DOHH2 (cell line): ENCODE measurements around the gene MGAT1.

Experiments
- H3F3A ChIP-seq: fragments of 200-600 bp; sonication (generic), shearing (Covaris generic); 2 replicates; pipeline ENCODE4 v1.6.0; 2016; ENCODE audit warnings: antibody characterized with exemption, mild to moderate bottlenecking; ENCODE audit not compliant: control insufficient read depth, insufficient read depth
- H3K27ac ChIP-seq: fragments of 200-600 bp; sonication (generic); 2 replicates; pipeline ENCODE4 v1.5.1; 2014; ENCODE audit warnings: low read depth, mild to moderate bottlenecking, low read length, moderate library complexity
- H3K27me3 ChIP-seq: fragments of 200-600 bp; sonication (generic); 2 replicates; pipeline ENCODE4 v1.6.1; 2014; ENCODE audit warnings: mild to moderate bottlenecking, low read length, mixed read lengths; ENCODE audit not compliant: control insufficient read depth
- H3K36me3 ChIP-seq: fragments of 200-600 bp; sonication (generic); 2 replicates; pipeline ENCODE4 v1.6.1; 2014; ENCODE audit warnings: mild to moderate bottlenecking, low read length, moderate library complexity, mixed read lengths; ENCODE audit not compliant: control insufficient read depth
- H3K4me1 ChIP-seq: fragments of 200-600 bp; sonication (generic); 2 replicates; pipeline ENCODE4 v1.6.1; 2014; ENCODE audit warnings: mild to moderate bottlenecking, low read length, mixed read lengths; ENCODE audit not compliant: control insufficient read depth
- H3K4me2 ChIP-seq: fragments of 200-600 bp; sonication (generic); 2 replicates; pipeline ENCODE4 v1.6.0; 2014; ENCODE audit warnings: mild to moderate bottlenecking, low read length, moderate library complexity
- H3K4me3 ChIP-seq: fragments of 200-600 bp; sonication (generic); 2 replicates; pipeline ENCODE4 v1.5.1; 2014; ENCODE audit warnings: mild to moderate bottlenecking, low read length, mixed read lengths
- H3K79me2 ChIP-seq: fragments of 200-600 bp; sonication (generic); 2 replicates; pipeline ENCODE4 v1.6.1; 2014; ENCODE audit warnings: mild to moderate bottlenecking, low read length, mixed read lengths; ENCODE audit not compliant: control insufficient read depth
- H3K9me2 ChIP-seq: fragments of 200-600 bp; sonication (generic); replicated peaks from 2 replicates; pipeline ENCODE4 v1.6.1; 2014; ENCODE audit warnings: mild to moderate bottlenecking, low read length, mixed read lengths; ENCODE audit not compliant: control insufficient read depth
- H3K9me3 ChIP-seq: fragments of 200-600 bp; sonication (generic); 2 replicates; pipeline ENCODE4 v1.6.1; 2014; ENCODE audit warnings: antibody characterized with exemption, low read length, mixed read lengths; ENCODE audit not compliant: control insufficient read depth, insufficient read depth
- H4K20me1 ChIP-seq: fragments of 200-600 bp; sonication (generic); 2 replicates; pipeline ENCODE4 v1.6.0; 2014; ENCODE audit warnings: low read depth, mild to moderate bottlenecking, antibody characterized with exemption, low read length, moderate library complexity; ENCODE audit not compliant: control insufficient read depth, insufficient read depth
- EZH2phosphoT487 ChIP-seq: fragments of 200-600 bp; sonication (generic); IDR thresholded peaks from 2 replicates; pipeline ENCODE4 v1.6.1; 2017; ENCODE audit warnings: borderline replicate concordance, mild to moderate bottlenecking, antibody characterized with exemption, low read length, moderate library complexity, mixed read lengths
- TF ChIP-seq, protein P1 (sequence below): fragments of 200-600 bp; sonication (generic); IDR thresholded peaks from one replicate; pipeline ENCODE4 v1.5.1; 2014; ENCODE audit warnings: antibody characterized with exemption, mild to moderate bottlenecking, low read depth, low read length; ENCODE audit not compliant: poor library complexity, severe bottlenecking

The MGAT1 gene

DNA sequence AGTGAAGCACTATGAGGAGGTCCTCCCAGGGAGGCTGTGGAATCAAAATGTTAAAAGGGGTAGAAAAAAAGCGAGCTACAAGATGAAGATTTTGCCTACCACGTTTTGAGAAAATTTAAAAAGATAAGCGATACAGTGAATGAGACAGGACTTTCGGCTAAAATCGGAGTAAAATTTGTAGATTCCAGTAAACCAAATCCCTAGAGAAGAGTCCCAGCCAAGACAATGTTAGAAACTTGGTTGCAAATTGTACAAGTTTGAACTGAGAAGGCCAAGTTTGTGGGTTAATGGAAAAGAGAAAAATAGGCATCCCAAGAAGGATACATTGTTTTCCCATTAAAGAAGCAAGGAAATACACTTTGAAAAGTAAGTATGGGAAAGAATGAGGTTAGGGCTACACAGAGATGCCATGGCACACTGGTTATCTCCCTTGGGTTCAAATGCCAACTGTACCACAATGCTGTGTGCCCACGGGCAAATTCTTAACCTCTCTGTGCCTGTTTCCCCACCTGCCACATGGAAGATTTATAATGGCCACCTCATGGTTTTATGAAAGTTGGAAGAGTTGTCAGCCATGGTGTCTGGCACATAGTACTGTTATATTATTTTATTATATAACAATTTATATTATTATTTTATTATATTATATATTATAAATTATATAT is 16.2 kb upstream of the MGAT1 start:
- Histone ChIP-seq H3K9me3 (no peaks in the 10 kb centered on the region), H3F3A (peaks cover 10% of the 10 kb centered on the region; the same call in 1 of the 2 replicates), H3K9me2 (no peaks in the 10 kb centered on the region), H3K79me2 (no peaks in the 10 kb centered on the region), H3K27ac (no peak overlapping the region), H4K20me1 (no peaks in the 10 kb centered on the region), H3K36me3 (no peaks in the 10 kb centered on the region), H3K4me3 (no peak overlapping the region), H3K27me3 (no peaks in the 10 kb centered on the region), H3K4me1 (peaks cover 65% of the 10 kb centered on the region), H3K4me2 (no peak overlapping the region)
- TF ChIP-seq EZH2phosphoT487 = no peak
- TF ChIP-seq, protein P1, sequence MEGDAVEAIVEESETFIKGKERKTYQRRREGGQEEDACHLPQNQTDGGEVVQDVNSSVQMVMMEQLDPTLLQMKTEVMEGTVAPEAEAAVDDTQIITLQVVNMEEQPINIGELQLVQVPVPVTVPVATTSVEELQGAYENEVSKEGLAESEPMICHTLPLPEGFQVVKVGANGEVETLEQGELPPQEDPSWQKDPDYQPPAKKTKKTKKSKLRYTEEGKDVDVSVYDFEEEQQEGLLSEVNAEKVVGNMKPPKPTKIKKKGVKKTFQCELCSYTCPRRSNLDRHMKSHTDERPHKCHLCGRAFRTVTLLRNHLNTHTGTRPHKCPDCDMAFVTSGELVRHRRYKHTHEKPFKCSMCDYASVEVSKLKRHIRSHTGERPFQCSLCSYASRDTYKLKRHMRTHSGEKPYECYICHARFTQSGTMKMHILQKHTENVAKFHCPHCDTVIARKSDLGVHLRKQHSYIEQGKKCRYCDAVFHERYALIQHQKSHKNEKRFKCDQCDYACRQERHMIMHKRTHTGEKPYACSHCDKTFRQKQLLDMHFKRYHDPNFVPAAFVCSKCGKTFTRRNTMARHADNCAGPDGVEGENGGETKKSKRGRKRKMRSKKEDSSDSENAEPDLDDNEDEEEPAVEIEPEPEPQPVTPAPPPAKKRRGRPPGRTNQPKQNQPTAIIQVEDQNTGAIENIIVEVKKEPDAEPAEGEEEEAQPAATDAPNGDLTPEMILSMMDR = no peak

DNA sequence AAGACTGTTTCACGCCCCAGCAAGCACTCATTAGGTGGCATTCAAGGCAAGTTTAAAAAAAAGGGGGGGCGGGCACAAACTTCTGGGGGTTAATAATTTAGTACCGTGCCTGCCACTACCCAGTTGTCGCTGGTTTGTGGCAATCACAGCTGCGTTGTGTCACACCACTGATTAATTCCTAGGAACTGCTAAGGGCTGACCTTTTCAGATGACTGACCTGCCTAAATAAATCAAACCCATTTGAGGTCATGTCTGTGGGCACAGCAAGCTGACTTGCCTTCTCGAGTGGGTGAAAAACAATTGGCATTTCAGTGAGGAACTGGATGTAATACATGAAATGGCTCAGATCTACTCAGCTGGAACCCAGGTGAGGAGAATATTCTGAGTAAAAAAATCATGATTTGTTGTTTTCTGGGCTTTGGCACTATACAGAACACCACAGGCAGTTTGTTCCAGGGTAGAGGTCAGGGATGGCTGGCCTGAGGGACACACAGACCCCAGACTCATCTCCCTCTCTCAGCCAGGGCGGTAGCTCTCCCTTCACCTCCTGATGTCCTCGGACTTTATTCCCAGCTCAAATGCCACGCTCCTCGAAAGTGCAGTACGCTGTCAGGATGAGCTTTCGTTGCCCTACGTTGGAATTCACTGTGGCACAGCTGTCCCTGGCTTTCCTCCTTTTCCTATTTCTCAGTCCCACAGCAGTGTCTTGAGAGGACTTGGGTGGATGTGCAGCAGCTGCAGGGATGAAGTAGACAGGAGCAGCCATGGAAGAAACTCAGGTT is 15.5 kb upstream of the MGAT1 start:
- no peaks in the 10 kb centered on the region for H4K20me1 ChIP-seq
- no peaks in the 10 kb centered on the region for H3K36me3 ChIP-seq
- peak overlapping the region; percentile 54 for H3K4me2 ChIP-seq
- no peak overlapping the region for H3K27ac ChIP-seq
- no peak for TF ChIP-seq EZH2phosphoT487
- TF ChIP-seq, protein P1 = no peak
- H3K79me2 ChIP-seq = no peaks in the 10 kb centered on the region
- no peaks in the 10 kb centered on the region for H3K27me3 ChIP-seq
- no peaks in the 10 kb centered on the region for H3K9me3 ChIP-seq
- H3F3A ChIP-seq = peaks cover 10% of the 10 kb centered on the region; the same call in 1 of the 2 replicates
- H3K4me3 ChIP-seq = no peak overlapping the region
- H3K4me1 ChIP-seq = peaks cover 72% of the 10 kb centered on the region
- H3K9me2 ChIP-seq = no peaks in the 10 kb centered on the region

DNA sequence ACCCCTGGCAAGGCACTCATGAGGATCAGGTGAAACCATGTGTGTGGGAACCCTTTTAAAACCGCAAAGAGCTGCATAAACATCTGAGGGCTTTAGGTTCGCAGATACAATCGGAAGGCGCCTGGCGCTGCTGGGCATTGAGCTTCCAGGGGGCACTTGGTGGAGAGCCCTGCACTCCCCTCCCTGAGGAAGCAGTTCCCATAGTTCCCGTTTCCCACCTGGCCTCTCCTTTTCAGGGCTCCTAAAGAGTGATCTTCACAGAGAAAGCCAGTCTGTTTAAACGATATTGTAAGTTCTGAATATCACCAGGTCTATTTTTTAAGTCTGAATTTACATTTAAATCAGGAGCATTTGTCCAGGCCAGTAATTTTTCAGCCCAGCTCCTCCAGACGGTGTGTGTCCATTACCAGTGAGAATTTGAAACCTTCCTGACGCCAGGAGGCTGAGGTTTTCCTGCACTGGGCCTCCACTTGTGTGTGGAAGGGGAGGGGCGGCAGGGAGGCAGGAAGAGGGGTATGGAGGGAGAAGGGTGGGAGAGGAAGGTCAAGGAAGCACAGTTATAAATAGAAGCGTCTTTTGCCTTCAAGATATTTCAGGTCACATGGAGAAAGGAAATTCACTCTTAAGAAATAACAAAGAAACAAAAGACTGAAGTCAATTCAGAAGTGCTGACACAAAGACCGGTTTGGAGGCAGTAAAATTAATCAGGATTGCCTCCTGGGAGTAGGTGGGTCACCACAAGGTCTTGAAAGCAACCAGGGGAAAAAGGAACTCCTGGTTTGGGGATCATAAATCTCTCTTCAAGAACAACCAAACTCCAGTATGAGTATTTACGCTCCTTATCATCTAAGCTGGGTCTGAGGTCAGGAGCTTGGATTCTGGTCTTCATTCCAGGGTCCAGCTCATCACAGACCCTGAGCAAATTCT is 14.3 kb upstream of the MGAT1 start:
- Histone ChIP-seq H4K20me1 (no peaks in the 10 kb centered on the region), H3F3A (peaks cover 15% of the 10 kb centered on the region), H3K27me3 (no peaks in the 10 kb centered on the region), H3K79me2 (peaks cover 8% of the 10 kb centered on the region), H3K9me2 (no peaks in the 10 kb centered on the region), H3K4me2 (peak overlapping the region; percentile 54), H3K4me1 (peaks cover 81% of the 10 kb centered on the region), H3K9me3 (no peaks in the 10 kb centered on the region), H3K27ac (no peak overlapping the region), H3K4me3 (peak overlapping the region; percentile 23), H3K36me3 (no peaks in the 10 kb centered on the region)
- no peak for TF ChIP-seq EZH2phosphoT487
- TF ChIP-seq, protein P1 = no peak
